HL-60 (cell line): Measurements from ENCODE around the gene B3GALNT2.

Experiments
- DNase-seq, 2 experiments: peaks; one replicate each; pipeline ENCODE4 v3.0.0-alpha.2; 2010 to 2020; ENCODE audit warnings: low read depth in 1 of 2, low spot score in 1 of 2
- H3K27ac ChIP-seq: fragments of 250-450 bp; sonication (Bioruptor Pico); replicated peaks from 2 replicates; pipeline ENCODE4 v1.5.1; 2020; ENCODE audit warnings: mild to moderate bottlenecking, moderate library complexity
- H3K27me3 ChIP-seq: fragments of 250-450 bp; sonication (Bioruptor Pico); 2 replicates; pipeline ENCODE4 v1.5.1; 2021; ENCODE audit warnings: mild to moderate bottlenecking, moderate library complexity; ENCODE audit not compliant: insufficient read depth, poor library complexity, severe bottlenecking
- H3K4me3 ChIP-seq: replicated peaks from 2 replicates; pipeline ENCODE4 v1.5.1; 2011; ENCODE audit warnings: mild to moderate bottlenecking, control low read depth, low read length; ENCODE audit not compliant: insufficient read depth
- CTCF ChIP-seq: IDR thresholded peaks from one replicate; pipeline ENCODE4 v1.5.1; 2011; ENCODE audit warnings: low read length, control low read depth, inconsistent platforms; ENCODE audit not compliant: insufficient read depth
- GABPA ChIP-seq: IDR thresholded peaks from 2 replicates; pipeline ENCODE4 v1.6.1; 2012; ENCODE audit warnings: low read depth
- POLR2AphosphoS5 ChIP-seq: IDR thresholded peaks from 2 replicates; pipeline ENCODE4 v1.6.1; 2012; ENCODE audit warnings: low read depth
- REST ChIP-seq: IDR thresholded peaks from 2 replicates; pipeline ENCODE4 v1.6.1; 2012; ENCODE audit warnings: low read depth; ENCODE audit not compliant: insufficient replicate concordance
- SPI1 ChIP-seq: IDR thresholded peaks from 2 replicates; pipeline ENCODE4 v1.6.1; 2012; ENCODE audit warnings: low read depth, mild to moderate bottlenecking, borderline replicate concordance

The B3GALNT2 gene

GRCh38 chr1:235425357-235425756 lies 78.9 kb downstream of the B3GALNT2 start:
- Histone ChIP-seq H3K27me3 (no peaks in the 10 kb centered on the region), H3K27ac (no peak overlapping the region), H3K4me3 (no peak overlapping the region)
- TF ChIP-seq POLR2AphosphoS5 = no peak
- no peak for TF ChIP-seq SPI1
- no peak for TF ChIP-seq REST
- no peak for TF ChIP-seq CTCF
- DNase-seq = no peak

- Histone ChIP-seq H3K4me3 (no peak overlapping the region), H3K27ac (no peak overlapping the region)
- TF ChIP-seq GABPA (no peak), CTCF (no peak), SPI1 (no peak), POLR2AphosphoS5 (no peak), REST (no peak)
Observed at GRCh38 chr1:235424092-235424491, 80.2 kb downstream of the B3GALNT2 start.

GRCh38 chr1:235423214-235423652 lies 81.0 kb downstream of the B3GALNT2 start:
- DNase-seq = no peak
- H3K4me3 ChIP-seq = no peak overlapping the region

More at GRCh38 chr1:235424092-235424491, 80.2 kb downstream of the B3GALNT2 start:
- DNase-seq = no peak
- no peaks in the 10 kb centered on the region for H3K27me3 ChIP-seq

More at GRCh38 chr1:235423214-235423652, 81.0 kb downstream of the B3GALNT2 start:
- no peak for TF ChIP-seq REST
- TF ChIP-seq POLR2AphosphoS5 = no peak
- no peak for TF ChIP-seq SPI1
- TF ChIP-seq CTCF = no peak
- TF ChIP-seq GABPA = no peak
- H3K27ac ChIP-seq = no peak overlapping the region
- H3K27me3 ChIP-seq = no peaks in the 10 kb centered on the region
